Measurements from ENCODE around the gene EXOG.

EXOG gene

GRCh38 chr3:38511546-38511945 lies 15.4 kb downstream of the EXOG start:
- DNase-seq = no peak

DNA sequence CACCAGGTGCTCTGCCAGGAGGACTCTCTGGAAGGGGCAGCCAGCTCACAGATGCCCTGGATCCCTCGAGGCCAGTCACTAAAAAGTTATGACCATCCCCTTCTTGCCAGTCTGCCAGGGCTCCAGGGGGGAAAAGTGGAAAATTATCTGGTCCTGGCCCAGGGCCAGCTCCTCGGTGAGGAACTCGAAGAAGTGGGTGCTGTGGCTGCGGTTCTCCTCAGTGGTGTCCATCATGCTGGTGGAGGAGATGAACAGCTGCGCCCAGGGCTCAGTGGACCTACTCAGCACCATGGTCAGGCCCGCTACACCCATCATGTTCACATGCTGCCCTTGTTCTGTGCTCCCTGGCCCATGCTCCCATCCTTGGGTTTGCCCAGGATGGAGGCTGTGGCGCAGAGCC lies 19.2 kb downstream of the EXOG start:
- no peak for DNase-seq

GRCh38 chr3:38516669-38517068 lies 20.5 kb downstream of the EXOG start:
- no peak for DNase-seq

- DNase-seq = no peak
Measured at GRCh38 chr3:38519000-38519399, 22.9 kb downstream of the EXOG start.

- no peak for DNase-seq
Measured at GRCh38 chr3:38519651-38520050, 23.5 kb downstream of the EXOG start.

DNA sequence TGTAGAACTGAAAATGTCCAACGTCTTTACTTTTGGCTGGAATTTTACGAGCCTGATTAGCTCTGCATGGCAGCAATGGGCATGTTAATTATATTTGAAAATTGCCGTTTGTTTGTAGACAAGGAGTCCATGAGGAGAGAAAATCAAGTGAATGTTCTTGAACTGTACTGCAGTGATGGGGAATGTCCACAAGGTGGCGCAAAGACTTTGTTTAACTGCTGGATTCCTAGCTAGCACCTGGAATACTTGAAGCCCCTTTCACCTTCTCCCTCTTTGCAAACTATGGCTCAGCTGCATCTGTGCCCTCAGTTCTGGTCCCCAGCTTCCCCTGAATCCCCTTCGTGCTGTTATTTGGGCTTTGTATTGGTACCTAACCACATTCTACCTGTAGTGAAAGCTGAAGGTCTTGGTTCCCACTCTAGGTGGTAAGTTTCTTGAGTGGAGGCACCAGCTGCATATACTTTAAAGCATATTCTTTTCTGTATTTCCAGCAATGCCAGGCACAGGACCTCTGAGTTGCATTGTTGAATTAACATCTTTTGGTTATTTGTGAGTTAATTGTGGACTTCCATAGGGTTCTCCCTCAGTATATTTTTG lies 25.3 kb downstream of the EXOG start:
- DNase-seq = peak; percentile 59

DNA sequence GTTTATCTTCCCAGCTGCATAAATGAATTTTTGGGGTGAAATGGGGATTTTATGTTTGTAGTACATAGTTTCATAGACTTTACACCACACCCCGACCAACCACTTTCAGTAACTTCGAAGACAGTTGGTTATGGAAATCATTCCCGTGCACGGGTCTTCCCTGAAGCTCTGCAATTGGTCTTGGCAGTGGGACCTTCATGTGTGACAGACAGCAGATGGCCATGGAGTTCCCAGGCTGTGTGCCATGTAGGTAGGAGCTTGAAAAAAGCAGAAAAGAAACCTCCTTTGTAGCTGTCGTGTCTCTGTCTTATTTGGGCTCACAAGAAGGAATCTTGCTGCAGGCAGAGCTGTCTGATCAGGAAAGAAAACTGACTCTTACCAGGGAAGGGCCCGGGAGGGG lies 25.9 kb downstream of the EXOG start:
- DNase-seq = no peak

- DNase-seq = no peak
Measured at GRCh38 chr3:38524141-38524739, 28.1 kb downstream of the EXOG start.

DNA sequence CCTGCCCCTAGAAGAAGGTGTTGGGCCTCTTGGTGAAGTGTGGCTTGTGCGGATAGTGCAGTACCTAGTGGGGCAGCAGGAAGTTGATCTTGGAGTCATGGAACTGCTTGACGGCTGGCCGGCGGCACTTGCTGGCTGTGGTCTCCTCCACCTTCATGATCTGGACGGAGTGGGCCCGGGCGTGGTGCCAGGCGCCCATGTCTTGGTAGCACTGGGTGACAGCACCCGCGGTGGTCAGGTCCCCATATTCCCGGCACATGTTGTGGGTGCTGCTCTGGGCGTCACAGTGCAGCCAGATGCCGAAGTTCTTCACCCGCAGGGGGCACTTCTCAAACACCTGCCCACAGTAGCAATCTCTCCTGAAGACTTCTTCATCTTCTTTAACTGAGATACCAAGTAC lies 30.7 kb downstream of the EXOG start:
- no peak for DNase-seq

DNA sequence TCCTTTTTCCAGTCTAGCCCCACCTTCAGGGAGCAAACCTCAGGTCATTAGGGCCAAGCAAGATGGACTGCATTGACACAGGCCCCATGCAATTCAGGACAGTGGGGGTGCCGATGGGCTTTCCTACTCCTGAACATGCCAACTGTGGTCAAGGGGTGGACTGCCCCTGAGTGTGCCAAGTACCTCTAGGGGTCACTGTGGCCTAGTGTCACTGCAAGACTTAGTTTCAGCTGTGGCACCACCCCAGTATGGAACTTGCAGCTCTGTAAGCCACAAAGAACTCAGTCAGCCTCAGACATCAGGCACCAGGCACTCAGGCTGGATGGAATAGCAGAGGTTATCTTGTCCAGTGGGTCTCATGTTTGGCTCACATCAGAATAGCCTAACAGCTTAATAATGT lies 32.3 kb downstream of the EXOG start:
- DNase-seq = no peak

DNA sequence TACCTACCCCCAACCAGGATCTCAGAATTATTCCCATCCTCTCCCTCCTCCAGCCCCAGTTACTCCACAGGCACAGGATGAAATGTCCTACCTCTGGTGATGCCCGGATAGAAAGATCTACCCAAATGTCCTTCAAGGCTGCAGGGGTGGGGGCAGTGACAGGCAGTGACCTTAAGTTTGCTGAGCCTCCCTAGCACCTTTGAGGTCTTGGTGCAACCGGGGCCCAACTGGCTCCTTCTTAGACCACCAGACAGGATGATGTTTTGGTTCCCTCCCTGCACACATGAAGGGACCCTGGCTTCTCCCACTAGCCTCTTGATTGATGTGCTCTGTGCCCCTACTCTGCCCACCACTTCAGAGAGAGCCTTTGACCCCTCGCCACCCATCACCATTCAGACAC lies 36.4 kb downstream of the EXOG start:
- no peak for DNase-seq

GRCh38 chr3:38533285-38533976 lies 37.3 kb downstream of the EXOG start:
- DNase-seq = no peak

DNA sequence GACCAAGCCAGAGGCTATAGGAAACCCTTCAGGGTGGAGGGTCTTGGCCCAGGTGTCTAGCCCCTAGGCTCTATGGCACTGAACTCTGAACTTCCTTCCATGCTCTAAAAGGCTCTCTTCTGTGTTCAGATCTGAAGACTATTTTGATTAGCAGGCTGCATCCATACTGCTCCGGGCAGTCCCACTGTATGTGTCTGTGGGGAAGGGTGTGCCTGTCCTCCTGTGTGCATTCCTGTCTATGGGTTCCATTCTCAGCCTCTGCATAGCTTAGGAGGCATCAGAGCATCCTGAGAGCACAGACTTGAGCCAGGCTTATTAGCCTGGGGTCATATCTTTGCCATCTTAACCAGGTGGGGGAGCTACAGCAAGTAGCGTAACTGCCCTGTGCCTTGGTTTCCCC lies 38.0 kb downstream of the EXOG start:
- no peak for DNase-seq

DNA sequence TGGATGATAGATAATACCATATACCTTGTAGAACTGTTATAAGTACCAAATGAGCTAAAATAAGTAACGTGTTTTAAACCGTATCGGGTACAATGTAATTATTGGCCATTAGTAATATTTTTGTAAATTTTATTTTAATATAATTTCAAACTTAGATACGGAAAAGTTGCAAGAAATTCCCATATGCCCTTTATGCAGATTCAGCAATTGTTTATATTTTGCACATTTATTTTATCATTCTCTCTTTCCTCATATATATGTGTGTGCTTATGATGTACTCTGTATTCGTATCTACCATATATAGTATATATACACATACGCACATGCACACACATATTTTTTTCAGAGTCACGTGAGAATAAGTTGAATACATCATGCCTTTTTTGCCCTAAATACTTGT lies 38.5 kb downstream of the EXOG start:
- DNase-seq = no peak

- no peak for DNase-seq
Measured at GRCh38 chr3:38536671-38537070, 40.5 kb downstream of the EXOG start.

GRCh38 chr3:38538773-38539353 lies 42.7 kb downstream of the EXOG start:
- no peak for DNase-seq

DNA sequence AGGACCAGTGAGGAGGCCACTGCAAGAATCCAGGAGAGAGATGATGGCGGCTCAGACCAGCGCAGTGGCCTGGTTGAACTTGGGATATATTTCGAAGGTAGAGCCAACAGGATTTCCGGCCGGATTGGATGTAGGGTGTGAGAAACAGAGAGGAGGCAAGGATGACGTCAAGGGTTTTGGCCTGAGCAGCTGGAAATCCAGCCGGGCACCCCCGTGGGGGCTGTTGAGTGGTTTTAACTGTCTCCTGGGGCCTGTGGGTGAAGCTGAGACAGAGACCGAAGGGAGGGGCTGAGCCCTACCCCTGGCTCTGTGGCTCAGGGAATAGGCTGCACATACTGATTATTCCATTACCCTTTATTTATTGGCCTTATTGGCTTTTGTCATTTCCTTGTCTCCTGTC lies 45.7 kb downstream of the EXOG start:
- DNase-seq = no peak

DNA sequence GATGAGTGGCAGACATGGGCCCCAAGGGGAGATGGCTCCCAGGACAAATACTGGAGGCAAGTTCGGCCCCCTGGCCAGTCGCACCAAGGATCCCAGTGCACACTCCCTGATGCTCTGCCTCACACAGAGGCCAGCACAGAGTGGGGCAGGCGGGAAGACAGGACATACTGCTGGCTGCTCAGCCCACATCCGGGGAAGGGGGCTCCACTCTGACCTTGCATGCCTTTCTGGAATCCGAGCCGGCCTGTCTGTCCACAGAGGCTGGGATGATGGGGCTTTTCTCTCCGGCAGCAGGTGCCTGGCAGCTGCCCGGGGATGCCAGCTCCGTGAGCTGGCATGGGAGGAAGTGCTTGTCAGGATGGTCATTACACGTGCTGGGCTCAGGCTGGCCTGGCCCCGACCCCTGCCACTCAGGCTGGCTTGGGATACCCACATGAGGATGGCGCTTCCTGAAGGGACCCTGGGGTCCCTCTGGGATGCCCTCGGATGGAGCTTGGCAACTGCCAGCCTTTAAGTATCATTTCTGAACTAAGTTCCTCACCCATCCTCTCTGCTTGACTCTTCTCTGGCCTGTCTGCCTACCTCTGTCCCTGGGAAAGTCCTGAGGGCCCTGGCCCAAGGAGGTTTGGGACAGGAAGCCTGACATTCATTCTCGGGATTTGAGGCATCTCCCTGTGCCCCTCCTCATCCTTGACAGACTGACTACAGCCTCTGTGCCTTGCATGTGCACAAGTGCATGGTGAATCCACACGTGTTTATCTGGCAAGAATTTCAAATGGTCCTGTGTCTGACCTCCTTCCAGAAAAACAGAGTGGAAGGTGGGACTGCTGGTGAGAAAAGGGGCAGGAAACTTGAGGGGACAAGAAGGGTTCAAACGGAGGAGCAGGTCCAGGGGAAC lies 46.5 kb downstream of the EXOG start:
- no peak for DNase-seq

GRCh38 chr3:38543586-38543985 lies 47.4 kb downstream of the EXOG start:
- DNase-seq = no peak

DNA sequence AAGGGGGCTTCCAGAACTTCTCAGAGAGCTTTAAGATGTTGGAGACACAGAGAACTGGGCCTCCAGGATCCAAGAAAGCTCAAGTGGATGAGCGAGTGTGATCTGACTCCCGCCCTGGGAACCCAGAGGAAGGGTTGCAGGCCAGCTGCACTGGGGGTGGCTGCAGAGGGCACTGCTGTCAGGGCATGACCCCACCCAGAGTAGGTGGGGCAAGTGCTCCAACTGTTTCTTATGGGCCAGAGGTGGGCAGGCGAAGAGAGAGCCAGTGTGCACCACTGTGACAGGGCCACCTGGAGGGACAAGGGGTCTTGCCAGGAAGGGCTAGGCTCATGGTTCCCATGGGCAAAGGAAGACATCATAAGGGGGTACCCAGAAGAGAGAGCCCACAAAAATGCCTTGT lies 48.8 kb downstream of the EXOG start:
- DNase-seq = no peak

DNA sequence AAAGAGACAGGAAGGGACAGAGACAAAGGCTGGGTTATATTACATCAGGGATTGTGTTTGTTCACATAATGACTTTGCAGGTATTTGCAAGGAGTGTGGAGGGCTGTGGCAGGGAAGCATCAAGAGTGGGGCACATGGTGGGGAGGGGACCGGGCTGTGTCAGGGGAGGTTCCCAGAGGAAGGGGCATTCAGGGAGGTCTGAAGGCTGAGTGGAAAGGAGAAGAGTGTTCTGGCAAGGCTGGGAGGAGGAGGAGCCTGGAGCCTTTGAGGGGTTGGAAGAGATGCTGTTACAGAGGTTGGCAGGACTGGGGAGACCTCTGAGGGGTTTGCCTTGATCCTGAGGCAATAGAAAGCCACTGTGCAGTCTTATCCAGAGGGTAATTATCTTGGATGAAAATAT lies 49.4 kb downstream of the EXOG start:
- DNase-seq = no peak

DNA sequence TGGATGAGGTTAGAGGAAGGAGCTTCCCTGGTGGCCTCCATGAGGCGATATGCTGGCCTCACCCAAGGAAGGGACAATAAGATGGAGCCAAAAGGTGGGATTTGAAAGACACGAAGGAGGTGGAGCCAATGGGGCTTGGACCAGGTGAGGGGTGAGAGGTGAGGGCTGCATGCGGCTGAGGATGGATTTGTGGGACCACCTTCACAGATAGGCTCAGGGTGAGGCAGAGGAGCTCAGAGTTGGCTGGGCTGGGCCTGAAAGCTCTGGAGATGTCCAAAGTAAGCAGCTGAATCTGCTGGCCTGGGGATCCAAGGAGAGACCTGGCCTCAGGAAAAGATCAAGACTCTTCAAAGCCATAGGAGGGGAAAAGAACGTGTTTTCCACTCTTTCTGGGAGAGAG lies 49.8 kb downstream of the EXOG start:
- no peak for DNase-seq
